GM18868 (cell line): Measurements from ENCODE around the gene KYNU.
A peak's percentile ranks its signal among the peaks of the same experiment; 100 is the strongest.
"Not testable (repeated sequence)": the region's sequence is repeated elsewhere in the genome, so short reads cannot be mapped to it uniquely, and the experiment has no call there.

Experiments used
- ATAC-seq: cut with Tn5 transposase; IDR thresholded peaks from one replicate; pipeline ENCODE4 v1.9.1; 2021; ENCODE audit warnings: mild to moderate bottlenecking, moderate library complexity; ENCODE audit not compliant: unreplicated experiment

The KYNU gene

GRCh38 chr2:142877216-142877838 lies at the start of gene KYNU:
Gene KYNU (plus strand): TSS chr2:142877664. CDS start chr2:142885368, 7,704 bp downstream.
- peak; percentile 41 for ATAC-seq

- ATAC-seq = peak; percentile 62
Observed at GRCh38 chr2:142834021-142834420, 43.4 kb upstream of the KYNU start.

DNA sequence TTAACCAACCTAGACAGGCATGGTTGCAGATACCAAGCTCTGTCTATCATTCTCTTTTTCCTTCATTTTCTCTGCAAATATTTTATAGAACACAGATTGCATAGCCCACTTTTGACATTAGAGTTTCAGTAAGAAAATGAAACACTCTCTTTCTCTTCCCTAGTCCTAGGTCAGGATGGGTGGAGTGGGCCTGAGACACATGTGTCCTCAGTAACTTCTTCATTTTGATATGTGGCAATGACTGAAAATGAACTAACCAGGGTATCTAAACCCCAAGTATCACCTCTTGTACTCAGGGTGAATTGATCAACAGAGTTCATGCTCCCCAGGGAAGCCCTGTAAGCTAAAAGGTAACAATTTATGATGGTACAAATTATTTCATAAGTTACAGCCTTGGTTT lies 37.0 kb upstream of the KYNU start:
- no peak for ATAC-seq

DNA sequence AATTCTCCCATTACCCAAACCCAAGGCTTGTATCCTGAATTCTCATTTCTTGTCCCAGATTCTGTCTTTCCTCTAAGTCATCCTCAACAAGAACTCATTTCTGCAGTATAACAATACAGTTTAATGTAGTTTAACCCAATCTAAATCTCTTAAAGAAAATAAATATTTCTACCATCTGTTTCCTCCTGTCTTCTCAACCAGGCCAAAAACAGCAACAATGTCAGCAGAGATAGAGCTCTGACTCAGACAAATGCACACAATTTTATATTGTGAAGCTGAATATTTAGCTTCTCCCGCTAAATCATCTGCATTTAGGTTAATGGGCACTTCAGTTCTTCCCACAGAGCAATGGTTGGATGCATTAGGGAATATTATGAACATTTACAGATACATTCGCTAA lies 35.7 kb upstream of the KYNU start:
- no peak for ATAC-seq

DNA sequence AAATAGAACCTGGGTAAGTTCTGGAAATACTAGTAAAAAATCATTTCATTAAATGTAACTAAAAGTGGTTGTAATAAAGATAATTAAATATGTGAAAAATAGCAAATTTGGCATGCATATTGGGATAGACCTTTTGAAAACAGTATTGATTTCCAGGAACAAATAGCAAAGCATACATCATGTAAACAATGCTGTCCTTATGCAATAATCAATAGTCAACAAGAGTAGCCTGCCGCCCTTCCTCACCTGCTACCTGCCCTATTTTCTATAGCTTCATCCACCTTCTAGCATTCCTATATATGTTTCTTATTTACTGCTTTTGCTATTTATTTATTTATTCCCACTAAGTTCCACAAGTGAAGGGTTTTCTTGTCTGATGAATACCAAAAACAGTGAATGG lies 35.1 kb upstream of the KYNU start:
- ATAC-seq = no peak

GRCh38 chr2:142843731-142844130 lies 33.7 kb upstream of the KYNU start:
- no peak for ATAC-seq

DNA sequence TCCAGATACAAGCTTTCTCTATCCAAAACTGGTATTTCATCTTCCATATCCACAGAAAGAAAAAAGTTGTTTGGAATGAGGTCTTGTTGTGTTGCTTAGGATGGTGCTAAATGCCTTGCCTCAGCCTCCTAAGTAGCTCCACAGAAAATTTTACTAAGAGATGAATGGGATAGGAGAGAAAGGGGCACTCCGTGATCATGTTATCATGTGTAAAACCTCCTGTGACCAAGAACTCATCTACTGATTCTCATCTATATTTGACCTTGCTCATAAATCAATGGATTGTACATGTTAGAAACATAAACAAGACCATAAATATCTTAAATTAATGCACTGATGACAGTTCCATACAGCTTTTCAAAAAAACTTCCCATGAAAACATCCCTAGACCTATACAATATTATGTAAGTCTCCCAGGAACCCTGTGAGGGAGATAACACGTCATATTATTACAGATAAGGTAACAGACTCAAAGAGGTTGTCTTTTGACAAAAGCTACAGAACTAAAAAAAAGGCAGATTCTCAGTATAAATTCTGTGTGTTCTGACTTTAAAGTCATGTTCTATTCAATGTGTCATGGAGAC lies 29.3 kb upstream of the KYNU start:
- no peak for ATAC-seq

DNA sequence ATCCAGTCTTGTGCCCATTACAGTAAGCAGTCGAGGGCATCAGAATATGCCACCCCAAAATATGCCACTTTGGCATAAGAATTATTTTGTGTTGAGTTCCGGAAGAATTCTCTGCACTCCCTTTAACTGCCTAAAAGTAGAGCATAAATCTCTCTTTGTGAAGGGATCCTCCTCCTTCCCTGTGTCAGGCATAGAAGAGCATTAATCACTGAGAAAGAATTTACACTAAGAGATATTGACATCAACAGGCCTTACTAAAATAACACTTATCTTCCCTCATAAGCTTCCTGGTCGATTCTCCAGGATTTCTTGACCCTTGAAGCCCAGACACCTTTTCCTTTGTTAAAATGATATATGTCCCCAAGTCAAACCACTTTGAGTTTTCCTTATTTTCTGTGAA lies 27.6 kb upstream of the KYNU start:
- ATAC-seq = no peak

GRCh38 chr2:142853912-142854311 lies 23.6 kb upstream of the KYNU start:
- no peak for ATAC-seq

DNA sequence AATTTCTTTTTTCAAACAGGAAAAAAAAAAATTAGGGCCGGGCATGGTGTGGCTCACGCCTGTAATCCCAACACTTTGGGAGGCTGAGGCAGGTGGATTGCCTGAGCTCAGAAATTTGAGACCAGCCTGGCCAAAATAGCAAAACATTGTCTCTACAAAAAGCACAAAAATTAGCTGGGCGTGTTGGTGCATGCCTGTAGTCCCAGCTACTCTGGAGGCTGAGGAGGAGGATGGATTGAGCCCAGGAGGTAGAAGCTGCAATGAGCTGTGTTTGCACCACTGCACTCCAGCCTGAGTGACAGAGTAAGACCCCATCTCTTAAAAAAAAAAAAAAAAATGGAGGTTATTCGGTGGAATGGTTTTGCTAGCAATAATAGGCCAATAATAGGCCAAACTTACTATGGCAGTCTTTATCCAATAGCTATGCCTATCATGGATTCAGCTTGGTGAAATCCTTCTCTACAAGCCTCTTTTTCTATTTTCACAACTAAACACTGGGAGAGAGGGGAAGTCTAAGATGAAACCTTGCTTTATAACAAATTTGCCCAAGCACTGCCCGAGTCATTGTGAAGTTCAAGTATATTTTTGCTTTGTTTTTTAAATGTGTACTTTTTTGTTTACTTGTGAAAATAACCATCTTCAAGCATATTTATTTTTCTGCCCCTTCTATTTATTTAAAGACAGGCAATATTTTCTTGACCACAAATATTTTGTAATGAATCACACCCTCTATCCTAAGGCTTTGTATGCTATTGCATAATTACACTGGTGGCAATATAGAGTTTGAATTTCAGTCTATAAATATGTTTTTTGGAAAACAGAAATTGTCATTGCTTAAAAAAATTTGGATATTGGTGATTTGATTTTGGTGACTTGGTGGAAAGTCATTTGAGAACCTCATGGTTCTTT lies 20.0 kb upstream of the KYNU start:
- ATAC-seq = no peak

- no peak for ATAC-seq
Observed at GRCh38 chr2:142858961-142859360, 18.5 kb upstream of the KYNU start.

- ATAC-seq = no peak
Observed at GRCh38 chr2:142862299-142862698, 15.2 kb upstream of the KYNU start.

- no peak for ATAC-seq
Observed at GRCh38 chr2:142862847-142863246, 14.6 kb upstream of the KYNU start.

DNA sequence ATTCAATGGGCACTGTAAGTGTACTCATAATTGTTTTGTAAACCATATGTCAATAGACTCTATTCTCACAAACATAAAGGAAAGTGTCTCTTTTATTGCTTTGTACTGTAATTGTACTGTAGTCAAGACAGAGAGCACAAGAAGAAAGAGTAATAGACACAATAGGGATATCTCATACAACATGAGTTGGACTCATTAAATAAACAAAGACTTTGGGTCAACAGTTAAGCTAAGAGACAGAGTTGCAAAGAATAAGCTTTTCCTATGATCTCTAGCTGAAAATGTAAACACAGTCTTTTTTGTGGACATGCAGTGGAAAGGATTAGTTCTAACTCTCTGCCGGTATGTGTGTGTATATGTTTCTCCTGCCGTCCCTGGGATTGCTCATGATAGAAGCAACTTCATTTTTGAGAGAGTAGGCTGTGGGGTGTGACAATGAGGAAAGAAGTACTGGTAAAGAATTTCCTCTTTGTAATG lies 13.9 kb upstream of the KYNU start:
- ATAC-seq = no peak

GRCh38 chr2:142864605-142865004 lies 12.9 kb upstream of the KYNU start:
- ATAC-seq = not testable (repeated sequence)

DNA sequence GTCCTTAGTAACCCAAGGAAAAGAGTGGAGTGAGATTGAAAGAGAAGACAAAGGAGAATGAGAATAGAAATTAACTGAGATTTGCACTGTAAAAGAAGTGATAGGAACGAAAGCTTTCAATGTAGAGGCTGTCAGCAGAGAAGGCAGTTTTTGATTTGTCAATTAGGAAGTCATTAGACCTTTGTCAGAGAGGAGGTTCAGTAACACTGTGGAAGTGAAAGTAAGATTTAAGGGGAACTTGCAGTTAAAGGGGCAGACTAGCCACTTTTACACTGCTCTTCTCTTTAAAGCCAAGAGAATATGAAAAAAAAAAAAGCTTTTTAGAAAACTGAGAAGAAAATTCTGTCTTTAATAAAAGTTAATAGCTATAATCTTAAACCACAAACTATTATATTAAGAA lies 11.5 kb upstream of the KYNU start:
- peak; percentile 86 for ATAC-seq

DNA sequence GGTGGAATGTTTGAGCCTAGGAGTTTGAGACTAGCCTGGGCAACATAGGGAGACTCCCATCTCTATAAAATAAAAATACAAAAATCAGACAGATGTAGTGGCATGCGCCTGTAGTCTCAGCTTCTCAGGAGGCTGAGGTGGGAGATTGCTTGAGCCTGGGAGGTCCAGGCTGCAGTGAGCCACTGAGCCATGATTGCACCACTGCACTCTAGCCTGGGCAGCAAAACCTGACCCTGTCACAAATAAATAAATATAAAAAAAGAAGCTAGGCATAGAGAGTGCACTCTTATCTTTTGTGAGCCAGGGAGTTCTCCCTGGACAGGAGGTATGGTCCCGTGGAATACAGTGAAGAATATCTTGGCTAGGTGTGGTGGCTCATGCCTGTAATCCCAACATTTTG lies 11.0 kb upstream of the KYNU start:
- peak; percentile 12 for ATAC-seq

DNA sequence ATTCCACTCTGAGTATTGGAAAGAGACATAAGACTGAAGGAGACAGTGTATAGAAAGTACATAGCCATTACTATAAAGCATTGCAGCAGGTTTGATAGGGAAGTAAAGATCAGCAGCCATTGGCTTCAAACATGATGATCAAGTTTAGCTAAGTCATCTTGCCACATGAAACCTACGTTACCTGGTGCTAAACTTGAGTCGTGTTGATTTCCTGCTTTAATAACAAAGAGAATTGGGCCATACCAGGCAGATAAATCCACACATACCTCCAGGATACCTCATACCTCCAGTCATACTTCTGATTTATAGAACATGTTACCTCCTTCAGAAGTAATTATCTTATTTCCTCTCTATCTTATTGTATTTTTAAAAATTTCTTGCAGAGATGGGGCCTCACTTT lies 10.3 kb upstream of the KYNU start:
- no peak for ATAC-seq

- ATAC-seq = peak; percentile 38
Observed at GRCh38 chr2:142868229-142868762, 9.2 kb upstream of the KYNU start.

GRCh38 chr2:142869065-142869460 lies 8.4 kb upstream of the KYNU start:
- not testable (repeated sequence) for ATAC-seq

GRCh38 chr2:142869461-142870106 lies 7.9 kb upstream of the KYNU start:
- ATAC-seq = no peak
